HG03565 (cell line): ENCODE data around the gene HRC.
"Not testable (repeated sequence)": the region's sequence is repeated elsewhere in the genome, so short reads cannot be mapped to it uniquely, and the experiment has no call there.

Experiments used
- ATAC-seq: cut with Tn5 transposase; IDR thresholded peaks from one replicate; pipeline ENCODE4 v1.9.1; 2021; ENCODE audit warnings: mild to moderate bottlenecking, moderate library complexity; ENCODE audit not compliant: unreplicated experiment

HRC gene, protein sequence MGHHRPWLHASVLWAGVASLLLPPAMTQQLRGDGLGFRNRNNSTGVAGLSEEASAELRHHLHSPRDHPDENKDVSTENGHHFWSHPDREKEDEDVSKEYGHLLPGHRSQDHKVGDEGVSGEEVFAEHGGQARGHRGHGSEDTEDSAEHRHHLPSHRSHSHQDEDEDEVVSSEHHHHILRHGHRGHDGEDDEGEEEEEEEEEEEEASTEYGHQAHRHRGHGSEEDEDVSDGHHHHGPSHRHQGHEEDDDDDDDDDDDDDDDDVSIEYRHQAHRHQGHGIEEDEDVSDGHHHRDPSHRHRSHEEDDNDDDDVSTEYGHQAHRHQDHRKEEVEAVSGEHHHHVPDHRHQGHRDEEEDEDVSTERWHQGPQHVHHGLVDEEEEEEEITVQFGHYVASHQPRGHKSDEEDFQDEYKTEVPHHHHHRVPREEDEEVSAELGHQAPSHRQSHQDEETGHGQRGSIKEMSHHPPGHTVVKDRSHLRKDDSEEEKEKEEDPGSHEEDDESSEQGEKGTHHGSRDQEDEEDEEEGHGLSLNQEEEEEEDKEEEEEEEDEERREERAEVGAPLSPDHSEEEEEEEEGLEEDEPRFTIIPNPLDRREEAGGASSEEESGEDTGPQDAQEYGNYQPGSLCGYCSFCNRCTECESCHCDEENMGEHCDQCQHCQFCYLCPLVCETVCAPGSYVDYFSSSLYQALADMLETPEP

DNA sequence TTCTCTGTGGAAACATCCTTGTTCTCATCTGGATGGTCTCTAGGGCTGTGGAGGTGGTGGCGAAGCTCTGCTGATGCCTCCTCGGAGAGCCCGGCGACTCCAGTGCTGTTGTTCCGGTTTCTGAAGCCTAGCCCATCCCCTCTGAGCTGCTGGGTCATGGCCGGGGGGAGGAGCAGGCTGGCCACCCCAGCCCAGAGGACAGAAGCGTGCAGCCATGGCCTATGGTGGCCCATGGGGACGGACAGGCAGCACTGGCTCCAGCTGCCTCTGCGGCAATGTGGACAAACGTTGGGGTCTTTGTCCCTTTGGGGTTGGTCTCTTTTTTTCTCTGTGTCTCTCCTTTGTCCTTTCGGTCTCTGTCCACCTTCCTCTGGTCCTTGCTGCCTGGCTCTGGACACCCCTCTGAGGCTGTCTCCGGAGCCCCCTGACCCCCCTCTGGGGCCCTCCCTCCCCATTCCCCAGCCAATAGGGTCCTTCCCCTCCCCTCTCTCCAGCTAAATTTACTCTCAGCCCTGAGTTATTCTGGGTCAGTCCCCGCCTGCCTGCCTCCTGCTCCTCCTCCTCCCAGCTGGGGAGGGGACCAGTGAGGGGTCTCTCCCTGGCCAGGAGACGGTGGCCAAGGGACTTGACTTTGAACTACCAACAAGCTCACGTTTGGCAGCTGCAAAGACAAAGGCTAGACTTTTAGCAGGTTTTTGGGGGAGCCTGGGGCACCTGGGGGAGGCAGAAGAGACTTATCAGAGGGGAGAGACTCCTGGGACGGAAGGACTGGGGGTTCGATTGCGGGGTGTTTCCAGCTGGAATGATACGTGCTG lies at the start of gene HRC:
TSS of gene HRC (minus strand) at position 392 of the 815 bp plus-strand sequence. CDS start at position 233, 159 bp downstream.
- no peak for ATAC-seq

DNA sequence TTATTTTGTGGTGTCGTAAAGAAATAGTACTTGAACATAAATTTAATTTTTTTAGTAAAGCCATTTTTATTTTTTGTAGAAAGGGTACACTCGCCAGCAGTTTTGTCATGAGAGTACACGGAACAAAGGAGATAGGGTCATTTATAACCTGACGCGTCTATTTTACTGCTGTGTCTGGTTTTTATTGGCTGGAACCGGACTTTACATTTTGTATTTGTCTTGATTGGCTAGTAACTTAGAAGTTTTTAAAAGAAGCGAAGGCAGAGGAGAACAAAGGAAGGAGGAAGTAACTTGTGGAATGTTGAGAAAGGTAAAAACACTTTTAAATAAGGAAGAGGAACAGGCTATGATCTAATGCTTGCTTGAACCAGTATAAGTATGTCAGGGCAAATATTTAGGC lies 45.8 kb upstream of the HRC start:
- ATAC-seq, result no peak

DNA sequence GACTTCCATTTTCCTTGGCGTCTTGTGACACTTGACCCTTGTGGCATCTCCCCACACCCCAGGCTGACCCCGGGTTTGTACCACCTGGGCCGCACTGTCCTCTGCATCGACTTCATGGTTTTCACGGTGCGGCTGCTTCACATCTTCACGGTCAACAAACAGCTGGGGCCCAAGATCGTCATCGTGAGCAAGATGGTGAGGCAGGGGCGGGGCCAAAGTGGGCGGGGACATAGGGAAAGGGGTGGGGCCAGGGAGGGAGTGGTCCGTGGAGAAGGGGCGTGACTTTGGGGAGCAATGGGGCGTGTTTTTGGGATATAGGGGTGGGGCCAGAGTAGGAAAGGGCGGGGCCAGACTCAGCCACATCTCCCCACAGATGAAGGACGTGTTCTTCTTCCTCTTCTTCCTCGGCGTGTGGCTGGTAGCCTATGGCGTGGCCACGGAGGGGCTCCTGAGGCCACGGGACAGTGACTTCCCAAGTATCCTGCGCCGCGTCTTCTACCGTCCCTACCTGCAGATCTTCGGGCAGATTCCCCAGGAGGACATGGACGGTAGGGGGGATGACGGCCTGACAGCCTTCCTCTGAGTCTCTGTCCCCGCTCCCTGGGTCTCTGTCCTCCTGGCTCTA lies 45.2 kb upstream of the HRC start:
- no peak for ATAC-seq

DNA sequence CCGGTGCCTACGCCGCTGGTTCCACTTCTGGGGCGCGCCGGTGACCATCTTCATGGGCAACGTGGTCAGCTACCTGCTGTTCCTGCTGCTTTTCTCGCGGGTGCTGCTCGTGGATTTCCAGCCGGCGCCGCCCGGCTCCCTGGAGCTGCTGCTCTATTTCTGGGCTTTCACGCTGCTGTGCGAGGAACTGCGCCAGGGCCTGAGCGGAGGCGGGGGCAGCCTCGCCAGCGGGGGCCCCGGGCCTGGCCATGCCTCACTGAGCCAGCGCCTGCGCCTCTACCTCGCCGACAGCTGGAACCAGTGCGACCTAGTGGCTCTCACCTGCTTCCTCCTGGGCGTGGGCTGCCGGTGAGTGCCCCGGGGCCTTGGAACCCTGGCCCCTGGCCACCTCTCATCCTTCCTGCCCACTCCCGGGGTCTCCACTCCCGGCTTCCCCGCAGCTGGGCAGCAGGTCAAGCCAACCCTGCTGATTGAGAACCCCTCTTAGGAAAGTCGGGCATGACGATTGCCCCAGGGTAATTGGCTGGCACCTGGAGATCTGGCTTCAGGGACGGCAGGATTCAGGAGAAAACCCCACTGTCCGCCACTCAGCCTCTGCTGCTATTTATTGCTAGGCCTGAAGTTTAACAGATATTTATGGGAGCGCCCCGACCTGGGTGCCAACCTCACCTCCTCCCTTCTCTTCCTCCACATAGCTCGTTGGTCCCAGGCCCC lies 41.5 kb upstream of the HRC start:
- ATAC-seq, result no peak

DNA sequence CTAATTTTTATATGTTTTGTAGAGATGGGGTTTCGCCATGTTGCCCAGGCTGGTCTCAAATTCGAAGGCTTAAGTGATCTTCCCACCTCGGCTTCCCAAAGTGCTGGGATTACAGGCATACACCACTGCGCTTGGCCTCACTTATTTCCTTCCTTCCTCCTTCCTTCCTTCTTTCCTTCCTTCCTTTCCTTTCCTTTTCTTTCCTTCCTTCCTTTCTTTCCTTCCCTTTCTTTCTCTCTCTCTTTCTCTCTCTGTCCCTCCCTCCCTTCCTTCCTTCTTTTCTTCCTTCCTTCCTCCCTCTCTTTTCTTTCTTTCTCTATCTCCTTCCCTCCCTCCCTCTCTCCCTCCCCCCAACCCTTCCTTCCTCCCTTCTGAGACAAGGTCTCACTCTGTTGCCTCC lies 39.2 kb upstream of the HRC start:
- no peak for ATAC-seq

DNA sequence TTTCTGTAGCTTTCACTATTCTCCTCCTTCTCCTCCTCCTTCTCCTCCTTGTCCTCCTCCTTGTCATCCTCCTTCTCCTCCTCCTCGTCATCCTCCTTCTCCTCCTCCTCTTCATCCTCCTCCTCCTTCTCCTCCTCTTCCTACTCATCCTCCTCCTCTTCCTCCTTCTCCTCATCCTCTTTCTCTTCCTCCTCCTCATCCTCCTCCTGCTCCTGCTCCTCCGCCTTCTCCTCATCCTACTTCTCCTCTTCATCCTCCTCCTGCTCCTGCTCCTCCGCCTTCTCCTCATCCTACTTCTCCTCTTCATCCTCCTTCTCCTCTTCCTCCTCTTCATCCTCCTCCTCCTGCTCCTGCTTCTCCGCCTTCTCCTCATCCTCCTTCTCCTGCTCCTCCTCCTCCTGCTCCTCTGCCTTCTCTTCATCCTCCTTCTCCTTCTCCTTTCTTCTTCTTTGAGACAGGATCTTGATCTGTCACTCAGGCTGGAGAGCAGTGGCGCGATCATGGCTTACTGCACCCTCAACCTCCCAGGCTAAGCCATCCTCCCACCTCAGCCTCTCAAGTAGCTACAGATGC lies 38.7 kb upstream of the HRC start:
- ATAC-seq, result no peak

DNA sequence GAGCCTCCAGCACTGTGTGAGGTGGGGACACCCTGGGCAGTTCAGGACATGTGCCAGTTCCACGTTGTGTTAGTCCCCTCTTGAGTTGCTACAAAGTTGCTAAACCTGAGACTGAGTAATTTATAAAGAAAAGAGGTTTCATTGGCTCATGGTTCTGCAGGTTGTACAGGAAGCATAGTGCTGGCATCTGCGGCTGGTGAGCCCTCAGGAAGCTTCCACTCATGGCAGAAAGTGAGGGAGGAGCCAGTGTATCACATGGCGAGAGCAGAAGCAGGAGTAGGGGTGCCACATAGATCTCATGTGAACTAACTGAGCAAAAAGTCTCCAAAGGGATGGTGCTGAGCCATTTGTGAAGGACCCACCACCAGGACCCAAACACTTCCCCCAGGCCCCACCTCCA lies 35.6 kb upstream of the HRC start:
- no peak for ATAC-seq

DNA sequence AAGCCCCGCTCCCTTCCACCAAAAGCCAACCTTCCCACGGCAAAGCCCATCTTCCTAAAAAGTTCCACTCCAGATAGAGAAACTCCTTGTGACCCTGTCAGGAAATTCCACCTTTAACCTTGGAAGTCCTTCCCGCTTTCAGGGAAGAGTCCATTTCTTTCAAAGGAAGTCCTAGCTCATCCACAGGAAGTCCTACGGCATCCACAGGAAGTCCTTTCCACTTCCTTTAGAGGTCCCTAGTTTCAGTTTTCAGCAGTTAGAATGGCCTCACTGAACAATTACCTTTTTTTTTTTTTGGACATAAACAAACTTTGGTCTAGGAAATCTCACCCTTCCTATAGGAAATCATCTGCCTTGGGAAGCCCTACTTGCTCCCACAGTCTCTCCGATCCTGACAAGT lies 34.1 kb upstream of the HRC start:
- ATAC-seq, result no peak

DNA sequence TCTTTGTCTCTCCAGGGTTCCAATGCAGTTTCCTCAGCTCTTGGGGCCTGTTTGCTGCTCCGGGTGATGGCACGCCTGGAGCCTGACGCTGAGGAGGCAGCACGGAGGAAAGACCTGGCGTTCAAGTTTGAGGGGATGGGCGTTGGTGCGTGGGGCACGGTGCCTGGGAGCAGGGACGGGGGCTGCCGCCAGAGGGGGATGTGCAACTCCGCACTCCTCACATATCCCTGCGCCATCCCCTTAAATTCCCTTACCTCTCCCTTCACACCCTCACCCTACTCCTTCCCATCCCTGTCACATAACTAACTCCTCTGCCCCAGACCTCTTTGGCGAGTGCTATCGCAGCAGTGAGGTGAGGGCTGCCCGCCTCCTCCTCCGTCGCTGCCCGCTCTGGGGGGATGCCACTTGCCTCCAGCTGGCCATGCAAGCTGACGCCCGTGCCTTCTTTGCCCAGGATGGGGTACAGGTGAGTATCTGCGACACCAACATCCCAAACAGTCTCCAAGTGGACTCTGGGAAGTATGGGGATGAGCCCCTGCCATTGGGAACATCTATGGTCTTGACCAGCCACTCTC lies 33.5 kb upstream of the HRC start:
- ATAC-seq, result no peak

DNA sequence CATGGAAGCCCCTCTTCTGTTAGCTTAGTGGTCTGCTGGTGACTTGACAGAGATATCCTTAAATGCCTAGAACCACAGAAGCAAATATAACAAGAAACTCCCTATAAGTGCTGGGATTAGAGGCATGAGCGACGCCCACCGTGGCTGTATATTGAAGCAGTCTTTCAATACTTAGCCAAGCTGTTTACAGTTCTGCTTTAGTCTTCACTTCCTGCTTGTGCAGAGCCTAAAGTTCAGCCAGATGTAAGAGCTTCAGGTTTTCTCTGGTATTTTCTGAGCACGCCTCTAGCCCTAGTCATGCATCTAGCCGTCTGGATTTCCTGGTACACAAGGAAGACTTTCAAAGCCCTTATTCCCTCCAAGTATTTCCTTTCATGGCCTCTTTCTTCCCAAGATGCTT lies 30.9 kb upstream of the HRC start:
- no peak for ATAC-seq

DNA sequence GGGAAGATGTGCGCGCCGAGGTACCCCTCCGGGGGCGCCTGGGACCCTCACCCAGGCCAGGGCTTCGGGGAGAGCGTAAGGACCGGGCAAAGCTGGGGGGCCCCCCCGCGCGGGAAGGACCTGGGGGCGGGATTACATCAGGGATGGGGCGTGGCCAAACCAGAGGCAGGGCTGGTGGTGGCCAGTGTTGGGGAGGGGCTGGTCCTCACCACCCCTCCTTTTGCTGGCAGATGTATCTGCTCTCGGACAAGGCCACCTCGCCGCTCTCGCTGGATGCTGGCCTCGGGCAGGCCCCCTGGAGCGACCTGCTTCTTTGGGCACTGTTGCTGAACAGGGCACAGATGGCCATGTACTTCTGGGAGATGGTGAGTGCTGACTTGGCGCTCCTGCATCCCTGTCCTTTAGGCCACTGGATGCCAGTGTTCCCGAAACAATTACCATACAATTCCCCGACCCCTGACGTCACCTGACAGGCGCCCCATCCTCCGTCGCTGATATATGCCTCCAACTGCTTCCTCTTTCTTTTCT lies 27.7 kb upstream of the HRC start:
- ATAC-seq, result no peak

DNA sequence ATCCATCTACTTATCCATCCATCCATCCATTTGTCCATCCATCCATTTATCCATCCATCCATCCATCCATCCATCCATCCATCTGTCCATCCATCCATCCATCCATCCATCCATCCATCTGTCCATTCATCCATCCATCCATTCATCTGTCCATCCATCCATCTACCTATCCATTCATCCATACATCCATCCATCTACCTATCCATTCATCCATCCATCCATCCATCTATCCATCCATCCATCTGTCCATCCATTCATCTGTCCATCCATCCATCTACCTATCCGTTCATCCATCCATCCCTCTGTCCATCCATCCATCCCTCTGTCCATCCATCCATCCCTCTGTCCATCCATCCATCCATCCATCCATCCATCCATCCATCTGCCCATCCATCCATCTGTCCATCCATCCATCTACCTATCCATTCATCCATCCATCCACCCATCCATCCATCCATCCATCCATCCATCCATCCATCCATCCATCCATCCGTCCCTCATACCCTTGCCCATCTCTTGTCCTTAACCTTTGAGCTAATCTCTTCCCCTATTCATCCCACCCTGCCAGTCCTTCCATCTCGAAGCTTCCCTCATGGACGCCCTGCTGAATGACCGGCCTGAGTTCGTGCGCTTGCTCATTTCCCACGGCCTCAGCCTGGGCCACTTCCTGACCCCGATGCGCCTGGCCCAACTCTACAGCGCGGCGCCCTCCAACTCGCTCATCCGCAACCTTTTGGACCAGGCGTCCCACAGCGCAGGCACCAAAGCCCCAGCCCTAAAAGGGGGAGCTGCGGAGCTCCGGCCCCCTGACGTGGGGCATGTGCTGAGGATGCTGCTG lies 27.0 kb upstream of the HRC start:
- ATAC-seq, result not testable (repeated sequence)

DNA sequence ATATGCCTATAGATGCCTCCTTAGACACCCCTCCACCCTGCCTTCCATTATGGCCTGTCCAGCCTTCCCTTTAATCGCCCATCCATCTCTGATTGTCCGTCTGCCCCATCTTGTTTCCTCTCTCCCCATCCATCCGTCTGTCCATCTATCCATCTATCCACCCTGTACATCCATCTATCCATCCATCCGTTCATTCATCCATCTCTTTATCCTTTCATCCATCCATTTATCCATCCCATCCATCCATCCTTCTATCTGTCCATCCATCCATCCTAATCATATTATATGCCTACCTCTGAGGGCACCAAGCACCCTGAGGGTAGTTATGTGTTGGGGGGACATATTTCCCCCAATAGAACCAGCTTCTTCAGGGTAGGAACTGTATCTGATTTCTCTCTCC lies 25.5 kb upstream of the HRC start:
- no peak for ATAC-seq

DNA sequence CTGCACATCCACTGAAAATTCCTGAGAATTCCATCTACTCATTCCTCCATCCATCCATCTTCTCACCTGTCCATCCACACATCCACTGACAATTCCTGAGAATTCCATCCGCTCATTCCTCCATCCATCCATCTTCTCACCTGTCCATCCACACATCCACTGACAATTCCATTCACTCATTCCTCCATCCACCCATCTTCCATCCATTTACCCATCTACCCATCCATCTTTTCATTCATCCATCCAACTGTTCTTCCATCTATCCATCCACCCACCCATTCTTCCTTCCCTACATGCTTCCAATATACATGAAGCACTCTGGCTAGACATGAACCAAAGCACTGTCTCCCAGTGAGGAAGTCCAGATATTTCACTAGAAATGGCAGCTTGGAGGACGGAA lies 18.0 kb upstream of the HRC start:
- no peak for ATAC-seq

DNA sequence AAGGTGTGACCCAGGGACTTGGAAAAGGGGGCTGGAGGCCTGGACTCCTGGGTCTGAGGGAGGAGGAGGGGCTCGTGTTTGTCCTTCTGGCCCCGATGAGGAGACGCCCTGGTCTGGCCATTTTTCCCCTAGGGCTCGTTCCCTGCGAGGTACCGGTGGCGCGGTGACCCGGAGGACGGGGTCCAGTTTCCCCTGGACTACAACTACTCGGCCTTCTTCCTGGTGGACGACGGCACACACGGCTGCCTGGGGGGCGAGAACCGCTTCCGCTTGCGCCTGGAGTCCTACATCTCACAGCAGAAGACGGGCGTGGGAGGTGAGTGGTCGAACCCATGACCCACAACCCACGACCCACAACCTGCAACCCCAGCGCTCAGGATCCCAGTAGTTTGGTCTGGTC lies 13.2 kb upstream of the HRC start:
- no peak for ATAC-seq

DNA sequence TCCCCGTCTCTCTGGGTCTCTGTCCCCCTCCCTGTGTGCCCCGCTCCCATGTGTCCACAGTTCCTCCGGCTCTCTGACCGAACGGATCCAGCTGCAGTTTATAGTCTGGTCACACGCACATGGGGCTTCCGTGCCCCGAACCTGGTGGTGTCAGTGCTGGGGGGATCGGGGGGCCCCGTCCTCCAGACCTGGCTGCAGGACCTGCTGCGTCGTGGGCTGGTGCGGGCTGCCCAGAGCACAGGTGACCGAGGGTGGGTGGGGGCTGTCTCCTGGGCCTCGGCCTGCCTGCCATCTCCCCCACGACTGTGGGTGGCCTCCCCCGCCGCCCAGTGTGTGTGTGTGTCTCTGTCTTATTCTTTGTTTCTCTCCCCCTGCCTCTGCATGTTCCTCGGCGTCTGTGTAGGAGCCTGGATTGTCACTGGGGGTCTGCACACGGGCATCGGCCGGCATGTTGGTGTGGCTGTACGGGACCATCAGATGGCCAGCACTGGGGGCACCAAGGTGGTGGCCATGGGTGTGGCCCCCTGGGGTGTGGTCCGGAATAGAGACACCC lies 12.7 kb upstream of the HRC start:
- no peak for ATAC-seq

DNA sequence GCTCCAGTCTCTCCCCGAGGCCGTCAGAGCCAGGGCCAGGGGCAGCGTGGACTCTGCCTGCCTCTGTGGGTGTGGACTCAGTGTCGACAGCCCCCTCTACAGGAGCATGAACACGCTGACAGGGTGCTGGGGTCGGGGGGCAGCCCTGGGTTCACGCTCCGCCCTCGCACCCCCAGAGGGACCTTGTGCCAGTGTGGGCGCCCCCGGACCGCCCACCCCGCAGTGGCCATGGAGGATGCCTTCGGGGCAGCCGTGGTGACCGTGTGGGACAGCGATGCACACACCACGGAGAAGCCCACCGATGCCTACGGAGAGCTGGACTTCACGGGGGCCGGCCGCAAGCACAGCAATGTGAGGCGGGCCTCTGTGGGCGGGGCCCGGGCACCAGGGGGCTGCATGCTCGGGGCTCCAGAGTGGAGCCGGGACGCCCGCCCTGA lies 10.7 kb upstream of the HRC start:
- ATAC-seq, result no peak

DNA sequence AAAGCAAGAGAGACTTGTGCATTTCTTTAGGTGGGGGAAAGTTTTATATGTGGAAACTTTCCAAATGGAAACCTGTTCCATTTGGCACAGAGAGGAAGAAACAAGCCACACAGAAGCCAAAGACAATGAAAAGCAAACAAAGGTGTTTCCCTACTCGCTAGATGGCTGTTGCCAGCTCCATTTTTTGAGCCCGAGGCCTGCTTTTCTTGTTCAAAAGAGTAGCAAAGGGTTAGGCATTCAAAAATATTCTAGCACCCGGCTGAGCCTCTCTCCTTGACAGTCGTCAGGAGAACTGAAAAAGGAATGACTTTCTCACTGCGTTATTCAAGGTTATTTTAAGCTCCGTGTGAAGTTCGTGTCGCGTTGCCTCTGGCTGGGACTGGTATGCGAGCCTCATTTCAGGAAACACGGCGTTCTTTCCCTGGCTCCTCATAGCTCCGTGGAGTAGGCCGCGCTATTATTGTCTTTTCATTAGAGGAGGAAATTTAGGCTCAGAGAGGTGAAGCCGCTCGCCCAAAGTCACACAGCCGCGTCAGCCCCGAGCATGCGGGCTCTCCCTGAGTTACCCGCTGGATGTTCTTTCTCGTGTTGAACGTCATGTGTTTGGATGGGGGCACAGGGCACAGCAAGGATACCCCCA lies 10.0 kb upstream of the HRC start:
- no peak for ATAC-seq
